ENCODE data around the gene APOA5.
"Not testable (repeated sequence)": the region's sequence is repeated elsewhere in the genome, so short reads cannot be mapped to it uniquely, and the experiment has no call there.

APOA5 gene

GRCh38 chr11:116773203-116774097, 18.2 kb downstream of the APOA5 start:
- no peak for DNase-seq (ENCODE audit: low spot score)

- DNase-seq (ENCODE audit: low spot score) = peak; percentile 87
Measured at GRCh38 chr11:116772443-116773202, 19.1 kb downstream of the APOA5 start, which contains the start of gene BUD13. Gene BUD13 (minus strand): TSS chr11:116772987. CDS start chr11:116772964, 23 bp downstream.

GRCh38 chr11:116771935-116772334, 19.7 kb downstream of the APOA5 start:
- DNase-seq (ENCODE audit: low spot score) = no peak

GRCh38 chr11:116762132-116762531, 29.5 kb downstream of the APOA5 start:
- no peak for DNase-seq (ENCODE audit: low spot score)

GRCh38 chr11:116756044-116756443, 35.6 kb downstream of the APOA5 start:
- not testable (repeated sequence) for DNase-seq (ENCODE audit: low spot score)

GRCh38 chr11:116750070-116750718, 41.5 kb downstream of the APOA5 start:
- DNase-seq (ENCODE audit: low spot score) = no peak

- no peak for DNase-seq (ENCODE audit: low spot score)
Measured at GRCh38 chr11:116742104-116742503, 49.6 kb downstream of the APOA5 start.

- no peak for DNase-seq (ENCODE audit: low spot score)
Measured at GRCh38 chr11:116740741-116741140, 50.9 kb downstream of the APOA5 start.
